Peyer's patch (tissue), 4 donors: Measurements from ENCODE around the gene TMOD3. TPM values are rescaled to one million over a fixed set of nuclear protein-coding genes. Genes with fewer than 3 reads are reported as not detected.
A peak's percentile ranks its signal among the peaks of the same experiment; 100 is the strongest.

Experiments used
- DNase-seq, 3 donors: peaks; one replicate each; pipeline ENCODE4 v3.0.0-alpha.2; 2017 to 2019
- H3K27ac ChIP-seq, 4 donors: fragments of 200-600 bp; sonication (generic); one replicate each; pipeline ENCODE4 v1.5.1; 2016 to 2019
- H3K27me3 ChIP-seq, 2 donors: fragments of 200-600 bp; sonication (generic); one replicate each; pipeline ENCODE4 v1.5.1; 2019
- H3K36me3 ChIP-seq, 3 donors: fragments of 200-600 bp; sonication (generic); one replicate each; pipeline ENCODE4 v1.5.1; 2016 to 2019
- H3K4me1 ChIP-seq, 4 donors: fragments of 200-600 bp; sonication (generic); one replicate each; pipeline ENCODE4 v1.5.1; 2016 to 2019
- H3K4me3 ChIP-seq, 4 donors: fragments of 200-600 bp; sonication (generic); 1 replicate in 3 of 4; 2 replicates in 1 of 4; pipeline ENCODE4 v1.5.1; 2016 to 2019; ENCODE audit warnings: mild to moderate bottlenecking in 1 of 4
- H3K9me3 ChIP-seq, 4 donors: fragments of 200-600 bp; sonication (generic); one replicate each; pipeline ENCODE4 v1.5.1; 2016 to 2019; ENCODE audit warnings: mild to moderate bottlenecking in 1 of 4
- CTCF ChIP-seq, 6 experiments: fragments of 450-650 bp in 4 of 6; fragments of 200-600 bp in 2 of 6; sonication (generic) in 1 of 6; IDR thresholded peaks; one replicate each; pipeline ENCODE4 v1.5.1; 2017 to 2019; ENCODE audit warnings: antibody characterized with exemption in 6 of 6, mild to moderate bottlenecking in 3 of 6, moderate library complexity in 1 of 6
- POLR2A ChIP-seq, 2 donors: fragments of 450-650 bp; IDR thresholded peaks; one replicate each; pipeline ENCODE4 v1.5.1; 2017; ENCODE audit warnings: antibody characterized with exemption in 2 of 2, mild to moderate bottlenecking in 2 of 2, moderate library complexity in 2 of 2
- total RNA-seq, 4 donors: library from RNA; depleted of rRNA; stranded (reverse); fragments of >200 nt; gene quantifications; one replicate each; pipeline ENCODE4 v1.1.0, GENCODE V29; 2016

Gene TMOD3
- total RNA-seq, 4 donors from 2014 or later: 39.3 to 51.8 (median 42.0) TPM

- H3K4me3 ChIP-seq: no peak overlapping the region
- TF ChIP-seq POLR2A (IDR thresholded peaks at IDR 0.05): no peak
- peak; percentile 27 to 73 (median 64) for TF ChIP-seq CTCF (IDR thresholded peaks at IDR 0.05)
- H3K27ac ChIP-seq: no peak overlapping the region
- H3K4me1 ChIP-seq: no peaks in the 10 kb centered on the region
- no peak for DNase-seq
- H3K36me3 ChIP-seq: peaks cover 0 to 34% (median 0%) of the 10 kb centered on the region in 3 donors
- H3K9me3 ChIP-seq: no peaks in the 10 kb centered on the region
- H3K27me3 ChIP-seq: no peaks in the 10 kb centered on the region
These were observed 59.2 kb downstream of the TMOD3 start for GRCh38 chr15:51888593-51889195.

GRCh38 chr15:51889486-51889885, 60.0 kb downstream of the TMOD3 start:
- DNase-seq: no peak
- Histone ChIP-seq H3K27ac (no peak overlapping the region), H3K36me3 (peaks cover 0 to 42% (median 0%) of the 10 kb centered on the region in 3 donors), H3K4me3 (no peak overlapping the region), H3K27me3 (no peaks in the 10 kb centered on the region), H3K4me1 (no peaks in the 10 kb centered on the region), H3K9me3 (no peaks in the 10 kb centered on the region)
- no peak for TF ChIP-seq CTCF (IDR thresholded peaks at IDR 0.05)
- no peak for TF ChIP-seq POLR2A (IDR thresholded peaks at IDR 0.05)

GRCh38 chr15:51904421-51904820, 75.0 kb downstream of the TMOD3 start:
- no peak overlapping the region for H3K27ac ChIP-seq
- H3K4me3 ChIP-seq: no peak overlapping the region
- H3K27me3 ChIP-seq: no peaks in the 10 kb centered on the region
- peaks cover 0 to 58% (median 0%) of the 10 kb centered on the region in 3 donors for H3K36me3 ChIP-seq
- no peak for DNase-seq
- no peaks in the 10 kb centered on the region for H3K9me3 ChIP-seq
- TF ChIP-seq POLR2A (IDR thresholded peaks at IDR 0.05) (no peak), CTCF (IDR thresholded peaks at IDR 0.05) (no peak)
- H3K4me1 ChIP-seq: peaks cover 0 to 4% (median 0%) of the 10 kb centered on the region in 4 donors

- peaks cover 0 to 4% (median 0%) of the 10 kb centered on the region in 4 donors for H3K4me1 ChIP-seq
- no peak overlapping the region for H3K4me3 ChIP-seq
- H3K27ac ChIP-seq: no peak overlapping the region
- no peaks in the 10 kb centered on the region for H3K27me3 ChIP-seq
- no peak for TF ChIP-seq CTCF (IDR thresholded peaks at IDR 0.05)
- DNase-seq: no peak
- no peaks in the 10 kb centered on the region for H3K9me3 ChIP-seq
- peaks cover 0 to 58% (median 0%) of the 10 kb centered on the region in 3 donors for H3K36me3 ChIP-seq
These were observed 75.5 kb downstream of the TMOD3 start for GRCh38 chr15:51904931-51905330.

GRCh38 chr15:51907136-51907862, 77.8 kb downstream of the TMOD3 start:
- H3K9me3 ChIP-seq: no peaks in the 10 kb centered on the region
- TF ChIP-seq POLR2A (IDR thresholded peaks at IDR 0.05) (peak in 1 of 2 donors; percentile 63), CTCF (IDR thresholded peaks at IDR 0.05) (peak in 3 of 6 experiments; percentile 60 to 70 (median 64))
- no peak overlapping the region for H3K4me3 ChIP-seq
- peaks cover 0 to 48% (median 0%) of the 10 kb centered on the region in 3 donors for H3K36me3 ChIP-seq
- no peaks in the 10 kb centered on the region for H3K27me3 ChIP-seq
- DNase-seq: peak in 2 of 3 donors; percentile 56 to 73
- H3K27ac ChIP-seq: peak overlapping the region in 2 of 4 donors; percentile 59 to 70
- H3K4me1 ChIP-seq: peaks cover 0 to 4% (median 0%) of the 10 kb centered on the region in 4 donors
